NCI-H128 (cell line): Measurements from ENCODE around the gene NUDT7.

Experiments used
- DNase-seq: peaks from one replicate; lab custom pipeline; 2025; ENCODE audit not compliant: unreplicated experiment; lab: John Stamatoyannopoulos, UW

Gene NUDT7

GRCh38 chr16:77722309-77723107 lies at the start of gene NUDT7:
Gene NUDT7, plus strand, starts transcription at chr16:77722514. Its CDS starts 69 bp downstream, at chr16:77722583.
- DNase-seq, result peak; percentile 72

GRCh38 chr16:77674888-77675287 lies 47.4 kb upstream of the NUDT7 start:
- DNase-seq, result no peak

DNA sequence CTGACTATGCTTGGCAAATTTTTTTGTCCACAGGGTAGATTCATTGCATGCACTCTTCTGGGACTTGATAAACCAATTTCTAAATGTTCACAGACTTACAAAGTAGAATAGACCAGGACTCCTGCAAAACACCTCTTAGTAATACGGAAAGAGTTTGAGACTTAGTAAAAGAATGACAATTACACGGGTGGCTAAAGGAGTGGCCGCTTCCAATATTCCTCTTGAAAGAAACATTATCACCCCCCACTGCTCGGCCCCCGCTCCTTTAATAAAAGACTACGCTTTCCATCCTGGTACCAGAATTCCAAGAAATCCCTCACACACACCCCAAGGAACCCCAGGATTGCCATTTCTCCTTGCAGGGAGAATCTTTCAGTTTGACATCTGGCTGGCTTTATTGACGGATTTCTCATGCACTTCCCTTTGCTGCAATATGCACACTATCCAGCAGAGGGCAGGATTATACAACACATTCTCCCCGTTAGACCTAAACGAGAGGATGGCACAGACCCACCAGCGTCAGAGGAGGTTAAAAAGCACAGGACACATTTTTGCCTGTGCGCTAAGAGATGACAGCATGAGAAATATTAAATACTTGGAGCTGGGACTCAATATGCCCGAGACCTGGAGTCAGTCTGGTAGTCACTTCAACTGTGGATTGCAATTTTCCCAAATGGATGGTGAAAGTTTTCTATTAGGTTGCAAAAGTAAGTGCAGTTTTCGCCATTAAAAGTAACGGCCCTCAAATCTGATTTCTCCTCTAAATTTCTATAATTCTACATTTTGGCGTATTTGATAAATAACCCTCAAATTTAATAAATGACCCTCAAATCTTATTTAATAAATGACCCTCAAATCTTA lies 46.6 kb upstream of the NUDT7 start:
- peak; percentile 39 for DNase-seq

- no peak for DNase-seq
These were observed 45.2 kb upstream of the NUDT7 start for GRCh38 chr16:77677129-77677528.

GRCh38 chr16:77679391-77679790 lies 42.9 kb upstream of the NUDT7 start:
- no peak for DNase-seq

DNA sequence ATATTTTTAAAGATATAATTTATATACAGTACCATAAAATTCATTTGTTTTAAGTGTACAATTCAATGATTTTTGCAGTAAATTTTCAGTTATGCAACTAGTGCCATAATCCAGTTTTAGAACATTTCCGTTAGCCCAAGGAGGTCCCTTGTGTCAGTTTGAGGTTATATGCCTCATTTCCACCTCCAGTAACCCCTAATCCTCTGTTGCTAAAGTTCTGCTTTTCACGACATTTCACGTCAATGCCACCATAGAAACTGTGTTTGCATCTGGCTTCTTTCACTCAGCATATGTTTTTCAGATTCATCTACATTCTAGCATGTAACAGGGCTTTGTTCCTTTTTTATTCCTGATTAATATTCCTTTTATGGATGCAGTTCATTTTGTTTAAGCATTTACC lies 42.4 kb upstream of the NUDT7 start:
- no peak for DNase-seq

DNA sequence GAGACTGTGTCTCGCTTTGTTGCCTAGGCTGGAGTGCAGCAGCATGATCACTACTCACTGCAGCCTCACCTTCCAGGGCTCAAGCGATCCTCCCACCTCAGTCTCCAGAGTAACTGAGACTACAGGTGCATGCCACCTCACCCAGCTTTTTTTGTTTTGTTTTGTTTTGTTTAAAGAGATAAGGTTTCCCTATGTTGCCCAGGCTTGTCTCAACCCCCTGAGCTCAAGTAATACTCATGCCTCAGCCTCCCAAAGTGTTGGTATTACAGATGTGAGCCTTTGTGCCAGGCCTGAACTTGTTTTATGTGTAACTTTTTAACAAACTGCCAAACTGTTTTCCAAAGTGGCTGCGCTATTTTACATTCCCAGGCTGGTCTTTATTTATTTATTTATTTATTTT lies 41.8 kb upstream of the NUDT7 start:
- DNase-seq, result no peak

GRCh38 chr16:77682586-77682985 lies 39.7 kb upstream of the NUDT7 start:
- DNase-seq, result no peak

- no peak for DNase-seq
These were observed 38.7 kb upstream of the NUDT7 start for GRCh38 chr16:77683397-77684180.

DNA sequence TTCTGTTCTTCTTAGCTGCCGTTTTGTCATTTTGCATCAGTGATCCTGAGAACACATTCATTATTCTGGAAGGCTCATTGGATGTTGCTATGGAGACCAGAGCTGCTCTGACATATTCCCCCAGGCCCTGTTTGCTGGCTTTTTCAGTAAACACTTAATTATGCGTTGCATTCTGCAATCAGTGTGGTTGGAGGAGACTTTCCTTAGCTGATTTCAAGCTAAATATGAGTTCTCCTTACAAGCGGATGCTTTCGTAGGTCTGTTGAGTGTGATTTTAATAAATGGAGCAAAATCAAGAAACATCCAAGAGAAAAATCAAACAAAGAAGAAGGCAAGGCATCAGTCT lies 38.2 kb upstream of the NUDT7 start:
- no peak for DNase-seq

DNA sequence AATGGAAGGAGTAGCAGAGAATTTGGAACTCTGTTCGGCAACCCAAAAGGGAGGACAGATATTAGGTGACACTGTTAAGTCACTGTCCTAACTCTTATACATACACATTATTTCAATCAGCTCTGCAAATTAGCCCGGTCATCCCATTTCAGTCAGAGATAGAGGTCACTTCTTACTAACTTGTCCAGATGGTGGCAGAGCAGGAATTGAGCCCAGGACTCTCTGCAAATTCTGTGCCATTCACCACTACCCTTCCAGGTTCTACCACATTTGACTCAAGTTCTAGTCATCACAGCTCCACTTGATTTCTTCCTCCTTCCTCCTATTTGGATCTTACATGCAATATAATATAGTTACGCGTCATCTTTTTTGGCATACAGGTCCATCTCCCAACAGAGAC lies 35.9 kb upstream of the NUDT7 start:
- no peak for DNase-seq

- no peak for DNase-seq
These were observed 32.3 kb upstream of the NUDT7 start for GRCh38 chr16:77689971-77690370.

DNA sequence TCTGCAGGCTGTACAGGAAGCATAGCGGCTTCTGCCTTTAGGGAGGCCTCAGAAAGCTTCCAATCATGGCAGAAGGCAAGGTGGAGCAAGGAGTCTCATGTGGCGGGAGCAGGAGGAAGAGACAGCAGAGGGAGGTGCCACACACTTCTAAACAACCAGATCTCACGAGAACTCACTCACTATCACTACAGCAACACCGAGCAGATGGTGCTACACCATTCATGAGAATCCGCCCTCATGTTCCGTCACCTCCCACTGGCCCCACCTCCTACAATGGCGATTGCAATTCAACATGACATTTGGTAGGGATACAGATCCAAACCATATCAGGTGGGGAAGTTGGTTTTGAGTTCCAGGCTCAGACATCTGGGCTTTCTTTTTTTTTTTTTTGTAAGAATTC lies 31.9 kb upstream of the NUDT7 start:
- no peak for DNase-seq

DNA sequence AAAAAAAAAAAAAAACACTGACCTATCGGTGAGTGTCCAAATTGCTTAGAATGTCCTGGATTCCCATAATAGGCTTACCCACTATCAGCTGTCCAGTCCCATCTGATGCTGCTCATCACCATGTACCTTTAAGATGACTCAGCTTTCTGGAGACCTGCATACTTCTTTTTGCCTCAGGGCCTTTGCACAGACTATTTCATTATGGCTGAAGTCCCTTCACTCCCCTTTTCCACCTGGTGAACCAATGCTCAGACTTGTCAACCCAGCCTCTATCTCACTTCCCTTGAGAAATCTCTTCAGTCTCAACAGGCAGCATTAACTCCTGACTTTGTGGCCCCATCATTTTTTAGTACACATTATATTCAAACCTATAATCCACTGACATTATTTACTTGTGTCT lies 29.7 kb upstream of the NUDT7 start:
- no peak for DNase-seq

DNA sequence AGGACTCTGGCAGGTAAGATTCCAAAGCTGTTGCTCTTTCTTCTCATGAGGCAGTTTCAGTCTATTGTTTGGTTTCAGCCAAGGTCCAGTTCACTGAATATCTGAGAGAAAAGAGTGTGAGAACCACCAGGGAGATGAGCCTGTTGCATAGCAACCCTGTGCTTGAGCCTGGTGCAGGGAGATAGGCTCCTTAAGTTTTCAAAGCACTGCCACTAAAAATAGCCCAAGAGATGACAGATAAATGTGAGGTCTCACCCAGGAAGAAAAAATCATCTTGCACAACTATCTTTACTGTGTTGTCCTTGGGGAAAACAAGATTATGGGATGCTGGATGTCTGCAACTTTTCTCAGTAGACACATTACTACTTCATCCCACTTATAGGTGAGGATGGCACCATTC lies 26.2 kb upstream of the NUDT7 start:
- DNase-seq, result no peak

DNA sequence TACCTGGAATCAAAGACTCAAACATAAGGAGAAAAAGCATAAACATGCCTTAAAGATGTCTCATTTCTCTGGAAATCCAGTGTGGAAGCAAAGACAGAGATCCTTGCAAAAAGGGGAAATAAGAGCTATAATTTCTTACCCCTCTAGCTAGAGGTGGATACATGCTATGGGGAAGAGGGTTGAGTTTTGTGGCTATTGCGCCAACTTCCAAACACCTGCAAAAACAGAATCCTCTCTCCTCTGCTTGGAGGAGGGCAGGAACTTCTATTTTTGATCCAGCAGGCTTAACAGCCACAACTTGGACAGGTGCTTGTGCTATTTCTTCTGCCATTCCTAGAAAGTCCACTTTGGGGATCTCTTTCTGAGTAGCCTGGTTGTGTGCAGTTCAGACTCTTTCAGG lies 21.5 kb upstream of the NUDT7 start:
- no peak for DNase-seq

GRCh38 chr16:77705351-77705750 lies 17.0 kb upstream of the NUDT7 start:
- no peak for DNase-seq

DNA sequence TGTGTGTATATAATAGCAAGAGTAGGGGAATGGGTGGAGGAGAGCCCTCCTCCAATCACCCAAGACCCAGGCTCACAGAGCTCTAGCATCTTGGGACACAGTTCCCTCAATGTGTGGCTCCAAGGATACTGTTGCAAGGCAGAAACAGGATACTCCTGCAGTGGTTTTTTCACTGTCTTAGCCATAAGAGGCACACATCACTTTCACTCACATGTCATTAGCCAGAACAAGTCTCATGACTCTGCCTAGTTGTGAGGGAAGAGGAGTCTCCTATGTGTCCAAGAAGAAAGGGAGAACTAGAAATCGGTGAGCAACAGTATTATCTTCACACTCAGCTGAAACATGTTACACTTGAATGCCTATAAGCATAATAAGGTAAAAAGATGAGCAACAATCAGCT lies 11.1 kb upstream of the NUDT7 start:
- DNase-seq, result no peak

- DNase-seq, result no peak
These were observed 10.5 kb upstream of the NUDT7 start for GRCh38 chr16:77711775-77712174.

DNA sequence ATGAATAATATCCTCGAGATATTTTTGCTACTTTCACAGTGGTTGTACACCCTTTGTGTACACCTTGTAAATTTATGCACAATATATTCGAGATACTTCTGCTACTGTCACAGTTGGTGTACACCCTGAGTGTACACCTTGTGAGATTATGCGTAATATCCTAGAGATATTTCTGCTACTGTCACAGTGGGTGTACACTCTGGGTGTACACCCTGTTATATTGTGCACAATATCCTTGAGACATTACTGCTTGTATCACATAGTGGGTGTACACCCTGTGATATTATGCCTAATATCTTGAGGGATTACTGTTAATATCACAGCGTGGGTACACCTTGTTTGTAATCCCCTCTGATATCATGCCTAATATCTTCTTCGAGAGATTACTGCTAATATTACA lies 7.2 kb upstream of the NUDT7 start:
- no peak for DNase-seq

DNA sequence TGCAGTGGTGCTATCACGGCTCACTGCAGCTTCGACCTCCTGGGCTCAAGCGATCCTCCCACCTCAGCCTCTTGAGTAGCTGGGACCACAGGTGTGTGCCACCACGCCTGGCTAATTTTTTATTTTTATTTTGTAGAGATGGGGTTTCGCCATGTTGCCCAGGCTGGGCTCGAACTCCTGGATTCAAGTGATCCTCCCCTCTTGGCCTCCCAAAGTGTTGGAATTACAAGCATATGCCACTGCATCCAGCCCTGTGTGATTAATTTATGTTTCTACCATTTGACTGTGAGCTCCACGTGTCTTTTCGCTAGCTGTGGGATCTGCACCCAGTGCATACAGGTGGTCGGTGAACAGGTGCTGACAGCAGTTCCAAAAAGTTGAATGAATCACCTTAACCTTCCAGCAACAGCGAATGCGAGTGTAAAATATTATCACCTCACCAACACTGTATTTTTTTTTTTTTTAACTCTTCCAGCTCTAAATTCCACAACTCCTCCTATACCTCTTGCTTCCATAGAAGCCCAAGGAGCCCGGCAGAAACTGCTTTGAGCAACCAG lies 484 bp upstream of the NUDT7 start:
- DNase-seq, result no peak
